GM18502 (cell line): ENCODE results near the gene HIPK2.
"Not testable (repeated sequence)": the region's sequence is repeated elsewhere in the genome, so short reads cannot be mapped to it uniquely, and the experiment has no call there.

Experiments
- ATAC-seq: cut with Tn5 transposase; IDR thresholded peaks from one replicate; pipeline ENCODE4 v1.9.1; 2021; ENCODE audit warnings: mild to moderate bottlenecking; ENCODE audit not compliant: unreplicated experiment, poor library complexity

The HIPK2 gene

GRCh38 chr7:139560199-139560598, 217.6 kb downstream of the HIPK2 start:
- no peak for ATAC-seq

- no peak for ATAC-seq
These were observed 218.3 kb downstream of the HIPK2 start for GRCh38 chr7:139559364-139560105.

GRCh38 chr7:139557857-139558581, 219.8 kb downstream of the HIPK2 start:
- no peak for ATAC-seq

GRCh38 chr7:139553991-139554700, 223.7 kb downstream of the HIPK2 start:
- ATAC-seq, result not testable (repeated sequence)

- no peak for ATAC-seq
These were observed 229.3 kb downstream of the HIPK2 start for GRCh38 chr7:139548302-139549028.

- ATAC-seq, result no peak
These were observed 233.2 kb downstream of the HIPK2 start for GRCh38 chr7:139544645-139545044.

GRCh38 chr7:139543801-139544603, 233.8 kb downstream of the HIPK2 start:
- no peak for ATAC-seq

- no peak for ATAC-seq
These were observed 235.3 kb downstream of the HIPK2 start for GRCh38 chr7:139542308-139543151.

- ATAC-seq, result no peak
These were observed 236.0 kb downstream of the HIPK2 start for GRCh38 chr7:139541600-139542307.

- no peak for ATAC-seq
These were observed 237.6 kb downstream of the HIPK2 start for GRCh38 chr7:139540203-139540602.

- no peak for ATAC-seq
These were observed 238.7 kb downstream of the HIPK2 start for GRCh38 chr7:139538881-139539635.

GRCh38 chr7:139536152-139536551, 241.6 kb downstream of the HIPK2 start:
- ATAC-seq, result no peak

GRCh38 chr7:139534966-139535651, 242.7 kb downstream of the HIPK2 start:
- ATAC-seq, result no peak

GRCh38 chr7:139534096-139534495, 243.7 kb downstream of the HIPK2 start:
- ATAC-seq, result no peak

- ATAC-seq, result no peak
These were observed 245.1 kb downstream of the HIPK2 start for GRCh38 chr7:139532636-139533155.

- no peak for ATAC-seq
These were observed 246.7 kb downstream of the HIPK2 start for GRCh38 chr7:139531094-139531493.
